Breast epithelium (tissue), 3 donors: Measurements from ENCODE around the gene PLAU.

Experiments
- POLR2A ChIP-seq: fragments of 450-650 bp; IDR thresholded peaks from one replicate; pipeline ENCODE4 v1.6.1; 2016; ENCODE audit warnings: antibody characterized with exemption, mild to moderate bottlenecking, moderate library complexity
- POLR2AphosphoS5 ChIP-seq, 3 donors: sonication (generic); formaldehyde crosslinking; IDR thresholded peaks; one replicate each; pipeline ENCODE4 v1.6.1; 2017; ENCODE audit warnings: antibody characterized with exemption in 3 of 3
- TF ChIP-seq, protein P1 (sequence below), 3 donors: fragments of 450-650 bp; IDR thresholded peaks; one replicate each; pipeline ENCODE4 v1.5.1; 2016 to 2017; ENCODE audit warnings: antibody characterized with exemption in 3 of 3, mild to moderate bottlenecking in 3 of 3, moderate library complexity in 3 of 3

DNA sequence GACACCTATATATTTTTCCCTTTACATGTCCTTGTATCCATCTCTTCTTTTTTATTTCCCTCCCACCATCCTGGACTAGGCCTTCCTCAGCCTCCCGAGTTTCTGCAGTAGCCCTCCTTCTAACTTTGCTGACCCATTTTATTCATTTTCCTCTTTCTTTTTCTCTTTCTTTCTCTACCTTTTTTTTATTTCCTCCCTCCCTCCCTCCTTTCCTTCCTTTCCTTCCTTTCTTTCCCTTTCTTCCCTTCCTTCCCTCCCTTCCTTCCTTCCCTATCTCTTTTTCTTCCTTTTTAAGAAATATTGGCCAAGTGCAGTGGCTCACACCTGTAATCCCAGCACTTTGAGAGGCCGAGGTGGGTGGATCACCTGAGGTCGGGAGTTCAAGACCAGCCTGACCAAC is 26.9 kb upstream of the PLAU start:
- TF ChIP-seq, protein P1, sequence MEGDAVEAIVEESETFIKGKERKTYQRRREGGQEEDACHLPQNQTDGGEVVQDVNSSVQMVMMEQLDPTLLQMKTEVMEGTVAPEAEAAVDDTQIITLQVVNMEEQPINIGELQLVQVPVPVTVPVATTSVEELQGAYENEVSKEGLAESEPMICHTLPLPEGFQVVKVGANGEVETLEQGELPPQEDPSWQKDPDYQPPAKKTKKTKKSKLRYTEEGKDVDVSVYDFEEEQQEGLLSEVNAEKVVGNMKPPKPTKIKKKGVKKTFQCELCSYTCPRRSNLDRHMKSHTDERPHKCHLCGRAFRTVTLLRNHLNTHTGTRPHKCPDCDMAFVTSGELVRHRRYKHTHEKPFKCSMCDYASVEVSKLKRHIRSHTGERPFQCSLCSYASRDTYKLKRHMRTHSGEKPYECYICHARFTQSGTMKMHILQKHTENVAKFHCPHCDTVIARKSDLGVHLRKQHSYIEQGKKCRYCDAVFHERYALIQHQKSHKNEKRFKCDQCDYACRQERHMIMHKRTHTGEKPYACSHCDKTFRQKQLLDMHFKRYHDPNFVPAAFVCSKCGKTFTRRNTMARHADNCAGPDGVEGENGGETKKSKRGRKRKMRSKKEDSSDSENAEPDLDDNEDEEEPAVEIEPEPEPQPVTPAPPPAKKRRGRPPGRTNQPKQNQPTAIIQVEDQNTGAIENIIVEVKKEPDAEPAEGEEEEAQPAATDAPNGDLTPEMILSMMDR (IDR thresholded peaks at IDR 0.05) = no peak
- TF ChIP-seq POLR2A (no peak), POLR2AphosphoS5 (IDR thresholded peaks at IDR 0.05) (no peak)
